GM19240 (cell line): ENCODE measurements around the gene PRDM5.

Experiments used
- DNase-seq: peaks from one replicate; pipeline ENCODE4 v3.0.0; 2011; ENCODE audit warnings: low spot score; ENCODE audit not compliant: insufficient read length

The PRDM5 gene

GRCh38 chr4:120857312-120857711 is 65.2 kb downstream of the PRDM5 start:
- no peak for DNase-seq

- DNase-seq: no peak
Observed at GRCh38 chr4:120856294-120856693, 66.2 kb downstream of the PRDM5 start.

- DNase-seq: no peak
Observed at GRCh38 chr4:120855307-120856001, 67.1 kb downstream of the PRDM5 start.

GRCh38 chr4:120853161-120853935 is 69.2 kb downstream of the PRDM5 start:
- no peak for DNase-seq

- no peak for DNase-seq
Observed at GRCh38 chr4:120850018-120850599, 72.4 kb downstream of the PRDM5 start.

GRCh38 chr4:120847019-120847582 is 75.4 kb downstream of the PRDM5 start:
- DNase-seq: no peak

GRCh38 chr4:120844528-120844921 is 78.0 kb downstream of the PRDM5 start:
- no peak for DNase-seq

GRCh38 chr4:120843849-120844527 is 78.5 kb downstream of the PRDM5 start:
- no peak for DNase-seq

GRCh38 chr4:120842031-120842430 is 80.5 kb downstream of the PRDM5 start:
- DNase-seq: no peak

GRCh38 chr4:120841580-120841979 is 80.9 kb downstream of the PRDM5 start:
- DNase-seq: no peak

GRCh38 chr4:120839974-120840751 is 82.4 kb downstream of the PRDM5 start:
- no peak for DNase-seq

GRCh38 chr4:120839334-120839973 is 83.1 kb downstream of the PRDM5 start:
- DNase-seq: no peak

- no peak for DNase-seq
Observed at GRCh38 chr4:120838784-120839183, 83.7 kb downstream of the PRDM5 start.

- DNase-seq: no peak
Observed at GRCh38 chr4:120837656-120838055, 84.9 kb downstream of the PRDM5 start.

GRCh38 chr4:120835342-120835741 is 87.2 kb downstream of the PRDM5 start:
- DNase-seq: no peak

GRCh38 chr4:120830204-120830603 is 92.3 kb downstream of the PRDM5 start:
- DNase-seq: no peak

GRCh38 chr4:120829113-120829831 is 93.3 kb downstream of the PRDM5 start:
- no peak for DNase-seq

GRCh38 chr4:120826853-120827252 is 95.7 kb downstream of the PRDM5 start:
- DNase-seq: no peak

- no peak for DNase-seq
Observed at GRCh38 chr4:120826449-120826848, 96.1 kb downstream of the PRDM5 start.

GRCh38 chr4:120824946-120825345 is 97.6 kb downstream of the PRDM5 start:
- no peak for DNase-seq
